Measurements from ENCODE around the gene LRRIQ1. TPM values are rescaled to one million over a fixed set of nuclear protein-coding genes. Genes with fewer than 3 reads are reported as not detected.

LRRIQ1 gene, protein sequence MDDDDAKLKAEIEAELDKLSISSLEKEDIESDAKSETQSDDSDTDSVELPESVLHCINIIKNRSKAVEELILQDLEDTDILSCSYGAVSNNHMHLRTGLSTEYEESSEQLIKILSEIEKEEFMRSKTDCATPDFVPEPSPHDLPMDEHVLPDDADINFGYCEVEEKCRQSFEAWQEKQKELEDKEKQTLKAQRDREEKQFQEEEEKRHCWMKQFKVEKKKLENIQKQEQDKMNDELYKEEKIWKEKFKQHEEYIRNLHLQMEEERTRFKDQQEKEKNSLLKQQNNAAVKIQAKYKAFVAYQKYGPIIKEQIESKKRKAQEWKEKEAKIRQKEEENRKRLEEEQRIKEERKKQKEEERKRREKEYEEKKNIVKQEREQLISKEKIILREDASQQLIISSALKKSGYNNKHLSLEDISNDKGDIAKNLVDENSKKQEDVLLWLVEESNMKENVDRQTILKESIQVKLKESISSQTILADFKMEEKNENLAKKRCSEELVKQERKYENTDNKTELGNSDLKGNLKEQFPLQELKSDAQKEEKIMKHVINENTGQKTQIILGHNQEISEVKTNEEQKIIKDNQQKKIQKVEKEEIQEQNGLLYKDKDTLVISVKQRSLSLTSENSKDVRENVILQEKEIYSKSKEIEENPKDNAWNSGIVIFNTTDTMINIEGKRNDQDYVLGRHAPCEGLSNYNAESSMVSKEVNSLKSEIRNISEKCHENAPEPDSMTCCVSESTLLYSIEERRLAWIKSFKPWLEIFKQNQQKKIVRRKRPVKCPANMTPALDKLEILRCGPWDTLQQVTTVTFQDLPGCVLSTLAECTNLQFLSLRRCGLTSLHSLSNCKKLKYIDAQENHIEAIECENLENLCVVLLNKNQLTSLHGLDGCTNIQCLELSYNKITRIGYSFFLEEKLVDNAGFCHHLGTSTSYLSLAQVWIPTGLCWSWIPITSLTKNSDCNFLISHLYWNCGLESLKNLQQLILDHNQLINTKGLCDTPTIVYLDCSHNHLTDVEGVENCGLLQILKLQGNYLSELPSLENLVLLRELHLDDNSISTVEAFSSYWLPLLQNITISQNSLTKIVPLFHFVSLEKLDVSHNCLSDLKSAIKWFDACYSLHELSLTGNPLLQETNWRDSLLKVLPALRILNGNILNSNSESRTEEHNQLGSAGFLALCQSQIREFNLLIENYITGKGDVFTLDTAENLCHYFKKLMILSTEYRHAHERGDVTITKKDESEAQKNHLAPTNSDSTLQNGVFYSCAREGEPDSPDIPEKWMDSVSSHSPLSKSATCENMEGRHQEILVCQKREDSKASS (N-terminal part only)
- total RNA-seq: not detected in 2 replicates

GRCh38 chr12:85036234-85036707 is at the start of gene LRRIQ1, which contains the start of gene TSPAN19:
Gene LRRIQ1 (plus strand): TSS chr12:85036351. CDS start chr12:85038177, 1,826 bp downstream.
Gene TSPAN19 (minus strand): TSS chr12:85036277. CDS start chr12:85029946, 6,331 bp downstream.

DNA sequence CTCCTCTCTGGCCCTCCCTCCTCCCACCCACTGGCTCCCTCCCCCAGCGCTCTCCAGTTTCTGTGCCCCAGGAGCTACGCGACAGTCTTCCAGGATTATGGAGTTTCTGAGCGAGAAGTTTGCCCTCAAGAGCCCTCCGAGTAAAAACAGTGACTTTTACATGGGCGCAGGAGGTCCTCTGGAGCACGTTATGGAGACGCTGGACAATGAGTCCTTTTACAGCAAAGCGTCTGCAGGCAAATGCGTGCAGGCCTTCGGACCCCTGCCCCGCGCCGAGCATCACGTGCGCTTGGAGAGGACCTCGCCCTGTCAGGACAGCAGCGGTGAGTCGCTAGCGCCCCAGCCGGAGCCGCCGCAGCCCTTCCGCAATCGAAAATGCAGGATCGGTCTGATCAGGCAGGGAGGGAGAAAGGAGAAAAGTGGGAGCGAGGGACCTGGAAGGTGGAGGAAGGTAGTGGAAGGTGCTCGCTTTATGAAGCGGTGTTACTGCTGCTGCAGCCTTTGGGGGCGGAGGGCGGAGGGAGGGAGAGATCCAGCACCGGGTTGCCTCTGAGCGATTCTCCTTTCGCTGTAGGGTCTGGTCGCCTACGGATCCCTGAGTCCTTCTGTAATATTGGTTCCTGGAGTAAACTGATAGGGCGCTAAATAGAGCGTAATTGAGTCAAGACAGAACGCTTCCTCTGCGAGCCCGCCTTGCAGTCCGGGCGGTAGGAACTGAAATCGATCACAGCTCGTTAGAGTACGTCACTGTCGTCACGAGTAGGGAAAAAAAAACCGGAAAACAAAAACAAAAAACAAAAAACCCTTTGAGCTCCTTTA is 244.2 kb downstream of the LRRIQ1 start, which contains the start of gene ALX1:
Gene ALX1 (plus strand): TSS at position 56 of the 819 bp plus-strand sequence. CDS start 42 bp downstream, at position 98.

Other genes starting within 250 kb of the LRRIQ1 start
- 0.11 and 0.13 TPM in 2 replicates for gene SLC6A15, start 123.6 kb upstream of the LRRIQ1 start, total RNA-seq
- not detected in 2 replicates for gene TSPAN19, start 74 bp upstream of the LRRIQ1 start, total RNA-seq
- not detected in 2 replicates for gene ALX1, start 243.9 kb downstream of the LRRIQ1 start, total RNA-seq